MM.1S (cell line): Measurements from ENCODE around the gene QSOX1.

Source experiments
- CTCF ChIP-seq: fragments of 300-600 bp; sonication (generic); IDR thresholded peaks from 2 replicates; pipeline ENCODE4 v1.5.1; 2016; ENCODE audit warnings: antibody characterized with exemption, low read length, mixed read lengths
- EZH2 ChIP-seq: fragments of 300-600 bp; sonication (generic); optimal IDR thresholded peaks from 2 replicates; pipeline ENCODE3; 2017; ENCODE audit warnings: low read depth, mild to moderate bottlenecking, antibody characterized with exemption, low read length, mixed read lengths
- EZH2phosphoT487 ChIP-seq: fragments of 300-600 bp; sonication (generic); IDR thresholded peaks from 2 replicates; pipeline ENCODE4 v1.6.1; 2018; ENCODE audit warnings: antibody characterized with exemption, low read length

- TF ChIP-seq CTCF (no peak), EZH2 (no peak), EZH2phosphoT487 (no peak)
Observed at GRCh38 chr1:180250883-180251509, 96.3 kb downstream of the QSOX1 start.
